HS-27A (cell line): ENCODE results near the gene FANCE.

Source experiments
- DNase-seq: peaks from one replicate; pipeline ENCODE4 v3.0.0-alpha.2; 2012; ENCODE audit warnings: low read depth, missing footprints

FANCE gene

DNA sequence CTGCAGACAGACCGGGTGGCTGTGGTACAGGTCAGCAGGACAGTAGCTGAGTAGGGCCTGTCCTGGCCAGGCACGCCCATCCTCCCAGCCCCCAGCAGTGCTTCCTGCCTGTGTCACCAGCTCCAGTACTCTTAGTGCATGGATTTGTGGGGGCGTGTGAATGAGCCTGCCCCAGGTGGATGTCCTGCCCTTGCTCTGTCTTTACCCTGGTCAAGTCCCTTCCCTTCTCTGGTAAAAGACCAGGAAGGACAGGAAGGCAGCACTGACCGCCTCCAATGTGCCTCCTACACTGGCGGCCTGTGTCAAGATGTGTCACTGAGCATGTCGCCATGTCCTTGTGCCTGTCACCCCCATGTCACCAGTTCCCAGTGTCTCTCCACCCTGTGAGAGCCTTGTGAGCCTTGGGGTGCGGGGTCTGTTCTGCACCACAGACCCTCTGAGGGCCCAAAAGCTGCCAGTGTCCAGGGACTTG is 32.8 kb downstream of the FANCE start:
- no peak for DNase-seq

DNA sequence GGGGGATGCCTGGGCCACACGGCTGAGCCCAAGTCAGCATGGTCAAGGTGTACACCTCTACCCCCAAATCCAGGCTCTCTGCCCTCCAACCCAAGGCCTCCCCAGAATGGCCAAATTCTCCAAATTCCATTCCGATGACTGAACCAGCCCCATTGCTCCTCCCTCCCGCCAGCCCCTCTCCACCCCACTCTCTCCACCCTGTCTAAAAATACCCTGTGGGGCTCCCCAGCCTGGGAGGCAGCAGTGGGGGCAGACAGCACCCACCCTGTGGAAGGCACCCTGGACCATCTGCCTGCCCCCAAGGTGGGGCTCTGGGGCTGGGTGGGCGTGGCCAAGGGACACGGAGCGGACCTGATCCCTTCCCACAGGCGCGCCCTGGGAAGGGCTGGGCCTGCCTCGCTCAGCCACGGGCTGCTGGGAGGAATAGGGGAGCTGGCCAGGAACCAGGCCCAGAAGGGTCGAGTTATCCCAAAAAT is 33.3 kb downstream of the FANCE start:
- DNase-seq, result peak; percentile 94

DNA sequence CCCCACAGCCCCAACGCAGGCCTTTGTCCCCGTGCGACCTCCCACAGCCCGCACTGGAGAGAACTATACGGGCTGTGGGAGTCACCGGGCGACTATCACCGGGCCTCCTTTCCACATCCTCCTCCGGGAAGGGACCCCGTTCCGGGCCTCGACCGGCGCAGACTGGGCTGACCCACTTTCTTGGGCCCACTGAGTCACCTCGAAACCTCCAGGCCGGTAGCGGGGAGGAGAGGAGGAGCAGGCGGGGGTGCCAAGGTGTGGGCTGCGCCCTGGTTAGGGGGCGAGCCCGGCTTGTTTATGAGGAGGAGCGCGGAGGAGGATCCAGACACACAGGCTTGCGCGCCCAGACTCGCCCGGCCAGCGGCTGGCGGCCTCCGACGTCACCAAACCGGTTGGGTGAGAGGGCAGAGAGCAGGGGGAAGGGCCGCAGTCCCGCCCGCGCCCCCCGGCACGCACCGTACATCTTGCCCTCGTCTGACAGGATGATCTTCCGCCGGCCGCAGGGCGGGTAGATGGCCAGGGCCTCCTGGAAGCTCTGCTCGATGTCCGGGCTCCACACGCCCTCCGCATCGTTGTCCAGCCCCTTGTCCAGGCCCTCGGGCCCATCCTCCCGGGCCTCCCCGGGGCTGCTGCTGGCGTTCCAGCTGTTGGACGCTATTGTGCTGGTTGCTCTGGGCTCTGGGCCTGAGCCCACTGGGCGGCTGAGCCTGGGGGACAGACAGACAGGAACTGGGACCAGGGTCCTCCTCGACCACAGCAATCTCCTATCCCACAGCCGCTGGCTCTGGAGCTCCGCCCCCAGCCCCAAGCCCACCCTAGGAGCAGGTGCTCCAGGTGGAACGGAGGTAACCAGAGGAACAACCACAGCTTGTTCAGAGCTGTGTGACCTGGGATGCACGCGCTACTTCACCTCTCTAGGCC is 34.1 kb downstream of the FANCE start:
- no peak for DNase-seq

DNA sequence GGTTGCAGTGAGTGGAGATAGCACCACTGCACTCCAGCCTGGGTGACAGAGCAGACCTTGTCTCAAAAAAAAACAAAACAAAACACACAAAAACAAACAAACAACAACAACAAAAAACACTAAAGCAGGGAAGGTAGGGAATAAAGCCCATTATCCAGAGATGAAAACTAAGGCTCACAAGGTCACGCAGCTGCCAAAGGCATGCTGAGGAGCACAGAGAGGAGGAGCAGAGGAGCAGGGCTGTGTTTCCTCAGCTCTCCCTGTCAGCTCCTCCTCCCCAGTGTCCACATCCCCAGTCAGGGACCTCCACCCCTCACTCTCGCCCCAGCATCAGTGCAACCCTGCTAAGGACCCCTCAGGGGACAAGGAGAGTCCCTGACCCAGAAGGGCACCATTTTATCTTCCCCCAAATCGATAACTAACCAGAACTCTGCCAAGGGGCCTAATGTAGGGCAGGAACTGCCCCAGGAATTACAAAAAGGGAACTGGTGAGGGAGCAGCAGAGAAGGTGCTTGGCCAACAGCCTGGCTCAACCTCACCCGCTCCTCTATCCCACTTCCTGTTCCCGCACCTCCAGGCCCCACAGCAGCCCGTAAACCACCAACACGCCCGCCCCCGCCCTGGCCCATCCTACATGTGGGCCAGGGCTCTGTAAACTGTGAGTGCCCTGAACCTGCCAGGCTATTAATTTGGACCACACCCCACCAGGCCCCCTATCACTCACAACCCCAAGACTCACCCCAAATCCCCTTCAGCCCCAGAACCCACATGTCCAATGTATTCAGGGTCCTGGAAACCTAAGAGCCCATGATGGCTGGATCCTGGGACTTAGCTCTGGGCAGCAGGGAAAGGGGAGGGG is 35.7 kb downstream of the FANCE start:
- DNase-seq, result no peak

DNA sequence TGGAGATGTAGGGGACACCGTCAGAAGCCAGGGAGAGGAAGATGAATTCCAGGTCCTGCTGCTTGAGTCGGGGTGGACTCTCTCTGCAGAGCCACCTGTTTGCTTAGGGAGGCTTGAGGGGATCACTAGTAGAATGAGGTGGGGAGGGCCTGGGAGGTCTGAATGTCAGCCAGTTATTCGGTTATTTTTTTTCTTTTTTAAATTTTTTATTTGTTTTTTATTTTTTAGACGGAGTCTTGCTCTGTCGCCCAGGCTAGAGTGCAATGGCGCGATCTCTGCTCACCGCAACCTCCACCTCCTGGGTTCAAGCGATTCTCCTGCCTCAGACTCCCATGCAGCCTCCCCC is 36.4 kb downstream of the FANCE start:
- DNase-seq, result no peak

DNA sequence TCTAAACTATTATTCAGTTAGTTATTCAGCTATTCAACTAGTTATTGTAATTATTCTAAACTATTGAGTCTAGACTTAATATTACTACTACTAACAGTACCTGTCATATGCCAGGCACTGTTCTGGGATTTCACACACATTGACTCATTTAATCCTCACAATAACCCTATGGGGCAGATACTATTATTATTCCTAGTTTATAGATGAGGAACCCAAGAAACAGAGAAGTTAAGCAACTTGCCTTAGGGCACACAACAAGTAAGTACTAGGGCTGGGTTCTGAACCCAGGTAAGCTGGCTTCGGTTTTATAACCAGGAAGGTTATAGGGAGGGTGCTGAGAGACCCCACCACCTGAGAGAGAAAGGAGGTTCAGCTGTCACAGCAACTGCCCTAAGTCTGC is 36.9 kb downstream of the FANCE start:
- DNase-seq, result no peak

DNA sequence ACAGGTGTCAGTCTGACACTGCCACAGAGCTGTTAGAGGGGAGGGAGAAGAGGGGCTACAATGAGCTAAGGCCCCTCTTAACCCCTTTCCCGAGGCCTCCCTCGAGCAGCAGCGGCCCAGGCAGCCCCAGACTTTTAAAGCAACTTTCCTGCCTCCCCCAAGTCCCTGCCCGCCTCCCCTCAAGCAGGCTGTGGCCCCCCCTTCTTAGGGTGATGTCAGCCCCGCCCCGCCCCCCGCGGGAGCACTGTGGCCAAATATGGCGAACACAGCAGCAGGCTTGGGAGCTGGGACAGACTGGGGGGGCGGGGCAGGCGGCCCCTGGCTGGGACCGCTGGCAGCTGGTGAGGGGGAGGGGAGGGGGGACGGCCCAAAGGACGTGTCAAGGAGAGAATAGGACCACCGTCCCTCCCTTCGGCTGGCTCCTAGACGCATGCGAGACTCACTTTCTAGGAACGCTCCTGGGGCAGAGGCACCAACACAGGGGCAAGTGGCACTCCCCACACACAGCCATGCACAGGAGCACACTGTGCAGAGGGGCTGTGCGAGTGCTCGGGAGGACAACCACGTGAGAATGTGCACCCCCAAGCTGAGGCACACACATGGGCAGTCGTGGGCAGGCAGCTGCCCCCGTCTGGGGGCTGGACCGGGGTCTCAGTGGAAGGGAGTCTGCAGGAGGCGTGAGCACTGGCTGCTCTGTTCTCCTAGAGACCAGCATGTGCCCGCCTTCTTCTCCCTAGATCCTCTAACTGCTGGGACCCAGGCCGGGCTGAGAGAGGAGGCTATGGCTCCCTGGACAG is 38.1 kb downstream of the FANCE start:
- no peak for DNase-seq

DNA sequence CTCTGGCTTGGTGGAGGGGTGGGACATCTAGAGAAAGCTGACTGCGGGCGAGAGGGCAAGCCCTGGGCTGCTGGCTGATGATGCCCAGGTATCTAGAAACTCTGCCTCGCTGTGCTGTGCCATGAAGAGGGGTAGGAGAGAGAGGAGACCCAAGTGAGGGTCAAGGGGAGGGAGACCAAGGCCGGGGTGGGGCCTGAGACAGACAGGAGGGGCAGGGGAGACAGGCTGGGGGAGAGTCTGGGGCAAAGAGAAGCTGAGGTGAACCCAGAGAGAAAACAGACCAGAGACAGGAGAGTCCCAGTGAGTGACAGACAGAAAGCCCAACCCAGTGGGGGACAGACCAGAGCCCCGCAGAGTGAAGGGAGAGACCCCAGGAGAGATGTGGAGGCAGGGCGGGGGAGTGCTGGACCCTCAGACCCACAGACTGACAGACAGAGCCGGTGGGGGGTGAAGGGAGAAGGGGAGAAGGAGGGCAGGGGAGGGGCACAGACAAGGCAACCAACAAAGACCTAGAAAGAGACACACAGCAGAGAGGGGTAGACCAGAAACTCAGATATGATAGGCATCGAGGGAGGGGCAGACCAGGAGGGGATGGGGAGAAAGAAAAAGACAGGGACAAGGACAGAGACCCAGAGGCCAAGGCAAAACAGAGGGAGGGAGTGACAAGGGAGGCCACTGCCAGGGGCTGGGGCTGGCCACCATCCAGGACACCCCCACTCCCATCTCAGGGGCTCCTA is 38.9 kb downstream of the FANCE start:
- no peak for DNase-seq

DNA sequence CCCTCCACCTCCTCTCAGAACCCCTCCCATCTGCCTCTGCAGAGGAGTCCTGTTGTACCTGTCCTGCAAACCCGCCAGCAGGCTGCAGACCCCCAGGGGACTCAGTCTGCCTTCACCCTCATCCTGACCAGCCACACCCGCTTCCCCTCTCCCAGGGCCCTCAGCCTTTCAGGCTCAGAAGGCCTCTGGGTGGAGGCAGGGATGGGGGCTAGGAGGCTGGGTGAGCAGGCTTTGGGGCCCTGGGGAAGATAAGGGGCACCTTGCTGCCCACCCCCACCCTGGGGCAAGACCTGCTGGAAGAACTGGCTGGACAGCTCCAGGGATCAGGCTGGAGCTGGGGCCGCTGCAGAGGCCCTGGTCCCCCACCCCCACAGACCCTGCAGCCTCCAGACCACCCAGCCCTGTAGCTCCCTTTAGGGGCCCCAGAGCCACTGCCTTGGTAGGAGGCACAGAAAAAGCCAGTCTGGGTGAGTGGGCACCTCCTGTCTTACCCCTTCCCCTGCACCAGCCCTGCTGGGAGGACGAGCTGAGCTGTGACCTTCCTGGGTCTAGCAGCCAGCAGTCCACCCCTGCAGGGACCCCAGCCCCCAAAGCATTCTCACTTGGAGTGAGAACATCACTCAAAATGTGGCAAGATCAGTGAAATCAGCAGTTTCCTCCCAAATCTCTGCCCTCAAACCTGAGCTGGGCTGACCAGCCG is 39.6 kb downstream of the FANCE start:
- DNase-seq, result no peak

DNA sequence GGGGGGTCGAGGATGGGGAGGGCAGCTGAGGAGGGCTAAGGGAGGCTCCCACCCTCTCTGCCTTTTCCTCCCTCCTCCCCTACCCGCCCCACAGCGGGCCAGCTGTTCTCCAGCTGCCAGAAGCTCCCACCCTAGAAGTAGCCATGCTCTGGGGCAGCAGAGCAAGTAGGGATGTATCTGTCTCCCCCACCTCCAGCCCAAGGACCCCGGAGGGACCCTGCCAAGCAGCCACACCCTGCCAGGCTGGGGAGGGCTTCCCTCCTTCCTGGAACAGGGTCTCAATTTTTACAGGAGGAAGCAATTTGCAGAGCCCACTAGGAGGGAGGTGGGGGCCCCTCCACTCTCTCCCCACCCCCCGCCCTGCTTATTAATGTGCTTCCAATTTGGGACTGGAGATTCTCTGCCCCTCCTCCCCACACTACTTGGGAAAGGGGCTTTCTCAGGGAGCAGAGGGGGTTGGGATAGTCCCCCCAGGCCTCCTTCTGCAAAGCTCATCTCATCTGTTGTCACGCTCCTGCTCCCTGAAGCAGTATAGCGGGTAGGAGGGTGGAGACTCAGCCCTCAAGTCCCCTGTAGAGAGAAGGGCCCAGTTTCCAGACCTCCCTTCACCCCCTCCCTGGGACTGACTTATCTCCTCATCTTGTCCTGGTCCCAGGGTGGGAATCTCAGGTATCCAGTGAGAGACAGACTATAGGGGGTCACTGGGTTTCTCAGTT is 40.3 kb downstream of the FANCE start:
- DNase-seq, result no peak

DNA sequence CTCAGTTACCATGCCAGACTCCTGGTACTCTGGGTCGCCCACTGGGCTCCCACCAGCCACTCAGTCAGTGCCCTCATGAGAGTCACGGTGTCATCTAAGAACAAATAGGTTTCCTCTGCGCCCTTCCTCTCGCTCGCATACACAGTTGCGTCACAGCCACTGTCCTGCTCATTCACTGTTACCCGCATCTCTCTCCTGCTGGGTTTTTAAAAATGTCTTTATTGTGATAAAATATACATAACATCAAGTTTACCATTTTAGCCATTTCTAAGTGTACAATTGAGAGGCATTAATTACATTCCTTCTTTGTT is 40.8 kb downstream of the FANCE start:
- DNase-seq, result no peak

DNA sequence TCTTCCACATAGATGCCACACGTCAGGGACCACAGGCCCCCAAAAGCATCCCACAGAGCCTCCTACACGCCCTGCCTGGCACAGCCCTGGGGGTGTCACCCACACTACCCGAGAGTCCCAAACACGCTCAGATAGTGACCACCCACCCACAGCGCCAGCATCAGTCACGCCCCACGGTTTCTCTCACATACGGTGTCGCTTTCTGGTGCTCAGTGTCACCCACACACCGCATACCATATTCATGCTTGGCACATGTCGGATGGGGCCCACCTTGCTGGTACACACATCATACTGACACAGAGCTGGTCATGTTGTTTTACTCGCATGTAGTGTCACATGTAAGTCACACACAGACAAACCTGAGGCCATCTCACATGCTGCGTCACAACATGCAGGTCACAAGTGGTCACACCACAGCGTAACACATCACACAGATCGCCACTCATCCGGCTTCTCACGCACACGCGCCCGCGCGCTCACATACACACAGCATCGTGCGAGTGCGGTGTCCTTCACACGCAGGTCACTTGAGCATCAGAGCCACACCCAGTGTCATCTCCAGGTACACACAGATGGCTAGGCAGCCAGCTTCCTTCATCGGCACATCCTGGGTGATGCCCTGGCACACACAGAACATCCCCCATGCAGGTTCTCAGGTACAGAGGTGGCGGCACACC is 41.3 kb downstream of the FANCE start:
- no peak for DNase-seq

DNA sequence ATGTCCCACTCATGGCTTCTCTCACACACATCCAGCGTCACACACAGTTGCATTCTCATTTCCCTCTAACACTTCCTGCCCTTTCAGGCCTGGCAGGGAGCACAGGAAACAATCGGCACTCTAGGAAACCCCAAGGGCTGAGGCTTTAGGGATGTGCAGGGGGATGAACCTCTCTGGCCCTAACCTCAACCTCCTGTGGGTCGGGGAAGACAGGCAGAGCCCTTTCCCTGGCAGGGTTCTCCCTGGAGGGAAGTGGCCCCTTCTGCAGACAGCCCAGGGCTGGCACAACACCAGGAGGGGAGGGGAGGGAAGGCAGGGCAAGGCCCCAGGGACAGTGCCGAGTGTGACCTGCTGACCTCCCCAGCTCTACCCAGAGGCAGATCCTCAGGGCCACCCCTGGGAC is 42.0 kb downstream of the FANCE start:
- DNase-seq, result no peak

DNA sequence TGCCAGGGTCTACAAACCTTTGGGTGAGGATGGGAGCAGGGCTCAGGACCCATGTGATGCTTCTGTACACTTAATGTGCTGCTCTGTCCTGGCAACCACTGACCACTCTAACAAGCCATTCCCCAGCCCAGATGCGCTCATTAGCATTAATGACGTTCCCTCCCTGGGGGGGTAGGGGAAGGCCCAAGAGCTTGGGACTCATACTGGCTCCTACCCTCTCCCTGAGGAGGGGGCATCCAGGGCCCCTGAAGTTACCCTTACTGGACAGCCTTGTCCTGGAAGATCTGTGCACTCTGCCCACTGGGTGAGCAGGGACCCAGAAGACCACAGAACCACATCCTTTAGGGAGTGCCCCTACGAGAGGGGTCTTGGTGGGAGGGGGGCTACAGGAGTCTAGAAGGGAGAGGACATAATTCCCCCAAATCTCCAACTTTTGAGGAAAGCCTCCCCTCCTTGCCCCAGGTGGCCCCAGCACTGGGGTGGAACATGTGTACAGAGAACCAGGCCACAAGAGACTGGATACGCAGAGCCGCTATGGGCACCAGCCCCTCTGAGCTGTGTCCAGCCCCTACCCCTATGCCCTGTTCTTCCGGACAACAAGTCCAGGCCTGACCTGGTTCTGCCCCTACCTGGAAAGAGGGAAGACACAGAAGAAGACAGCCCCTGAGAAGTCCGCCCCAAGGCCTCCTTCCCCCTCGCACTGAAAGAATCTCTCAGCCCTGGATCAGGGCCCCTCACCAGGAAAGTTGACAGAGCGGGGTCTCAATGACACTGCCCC is 43.3 kb downstream of the FANCE start:
- DNase-seq, result no peak

DNA sequence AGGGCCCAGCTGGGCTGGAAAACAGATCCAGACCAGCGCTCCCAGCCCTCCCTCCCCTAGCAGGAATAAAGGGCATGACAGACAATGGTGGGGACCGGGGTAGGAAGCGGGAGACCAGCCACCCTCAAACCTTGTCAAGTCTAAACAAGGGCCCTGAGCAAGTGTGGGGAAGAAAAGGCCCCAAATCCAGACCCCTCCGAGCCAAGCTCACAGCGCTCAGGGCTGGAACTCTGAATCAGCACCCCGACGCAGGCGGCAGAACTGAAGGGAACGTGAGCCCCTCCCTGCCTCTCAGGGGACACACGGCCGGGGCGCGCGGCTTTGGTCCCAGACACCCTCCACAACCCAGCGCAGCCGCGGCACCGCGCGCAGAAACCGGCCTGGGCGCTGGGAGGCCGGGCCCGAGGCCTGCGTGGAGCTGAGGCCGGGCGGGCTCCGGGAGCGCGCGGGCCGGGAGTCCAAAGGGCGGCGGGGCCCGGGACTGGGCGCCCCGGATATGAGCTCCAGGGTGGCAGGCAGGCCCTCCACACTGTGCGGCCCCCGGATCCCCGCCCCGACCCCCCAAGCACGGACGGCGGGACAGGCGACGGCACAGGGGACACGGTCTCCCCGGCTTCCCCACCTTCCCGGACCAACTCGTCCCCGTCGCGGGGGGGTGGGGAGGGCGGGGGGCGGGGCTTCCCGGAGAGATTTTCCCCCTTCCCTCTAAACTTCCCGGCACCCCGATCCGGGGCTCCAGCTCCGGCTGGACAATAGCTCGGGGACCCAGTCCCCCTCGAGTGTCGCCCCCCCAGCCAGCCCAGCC is 44.1 kb downstream of the FANCE start:
- DNase-seq, result no peak

DNA sequence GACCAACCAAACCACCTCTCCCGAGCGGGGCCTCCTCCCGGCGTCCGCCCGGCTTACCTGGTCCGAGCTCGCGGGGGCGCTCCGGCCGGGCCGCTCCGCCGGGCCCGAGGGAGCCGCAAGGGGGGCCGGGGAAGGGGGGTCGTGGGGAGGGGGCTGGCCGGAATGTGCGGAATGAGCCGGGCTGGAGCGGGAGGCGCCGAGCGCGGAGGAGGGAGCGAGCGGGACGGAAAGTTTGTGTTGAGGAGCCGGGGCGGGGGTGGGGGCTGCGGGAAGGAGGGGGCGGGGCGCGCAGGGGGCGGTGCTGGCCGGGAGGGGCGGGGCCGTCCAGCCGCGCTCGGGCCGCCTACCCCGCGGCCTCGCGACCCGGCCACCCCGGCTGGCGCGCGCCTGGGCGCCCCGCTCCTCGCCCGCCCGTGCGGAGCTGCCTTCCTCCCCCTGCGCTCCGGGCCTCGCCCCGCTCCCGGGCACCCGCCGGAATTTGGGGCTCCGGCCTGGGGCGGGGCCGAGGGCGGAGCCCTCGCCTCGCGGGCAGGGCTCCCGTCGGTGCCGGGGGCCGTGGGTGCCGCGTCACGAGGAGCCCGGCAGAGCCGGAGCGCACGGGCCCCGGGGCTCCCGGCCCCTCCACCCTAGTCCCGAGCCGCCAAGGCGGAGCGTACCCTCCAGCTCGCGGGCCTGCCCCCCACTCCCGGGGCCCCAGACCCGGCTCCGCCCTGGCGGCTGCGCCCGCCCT is 44.9 kb downstream of the FANCE start, which contains the start of gene TEAD3:
TSS of gene TEAD3 (minus strand) at position 239 of the 730 bp plus-strand sequence.
- no peak for DNase-seq
